ENCODE measurements around the gene YPEL1. TPM values are rescaled to one million over a fixed set of nuclear protein-coding genes. Genes with fewer than 3 reads are reported as not detected.
"Not testable (repeated sequence)": the region's sequence is repeated elsewhere in the genome, so short reads cannot be mapped to it uniquely, and the experiment has no call there.

YPEL1 gene
- total and polyA plus RNA-seq, 2 of the 8 experiments (the other 6 are each of a cell fraction or from before 2014, with no cell fraction given) = 6.0 to 6.7 TPM

DNA sequence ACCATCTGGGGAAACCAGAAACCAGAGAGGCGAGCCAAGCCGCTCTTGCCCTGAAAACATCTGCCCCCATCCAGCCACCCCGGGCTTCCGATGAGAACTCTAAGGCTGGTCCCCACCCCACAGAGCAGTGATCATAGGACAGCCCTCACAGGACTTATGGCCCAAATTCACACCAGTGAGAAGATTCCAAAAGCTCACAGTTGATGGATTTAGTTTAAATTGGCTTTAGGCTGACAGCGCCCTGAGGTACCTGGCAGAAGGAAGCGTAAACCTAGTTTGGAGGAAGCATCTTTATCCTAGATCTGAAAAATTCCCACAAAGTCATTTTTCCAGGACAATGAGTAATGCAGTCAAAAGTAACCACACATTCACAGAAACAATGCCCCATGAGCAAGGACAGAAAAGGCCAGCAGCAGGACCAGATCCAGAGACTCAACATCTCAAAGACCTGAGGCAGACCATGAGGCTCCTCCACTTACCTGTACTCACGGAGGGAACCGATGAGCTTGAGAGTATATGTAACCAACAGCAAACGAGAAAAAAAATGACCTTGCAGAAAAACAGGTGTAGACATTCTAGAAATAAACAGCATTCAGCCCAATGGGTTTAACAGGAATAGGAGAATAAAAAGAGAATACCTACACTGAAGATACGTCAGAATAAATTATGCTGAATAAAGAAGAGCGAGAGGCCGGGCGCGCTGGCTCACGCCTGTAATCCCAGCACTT is 19.0 kb downstream of the YPEL1 start:
- H3K9ac ChIP-seq (replicated peaks in 1 of 4; ENCODE audit: extremely low read depth in 1 of 4, low read depth in 3 of 4, low read length in 3 of 4); H4K91ac ChIP-seq (replicated peaks; ENCODE audit: insufficient read length, low read length); H3K4ac ChIP-seq (replicated peaks; ENCODE audit: insufficient read length, low read depth, low read length); H3K27me3 ChIP-seq (replicated peaks in 1 of 4; ENCODE audit: control insufficient read depth in 3 of 4, extremely low read depth in 1 of 4, insufficient read depth in 3 of 4, low read length in 3 of 4); H3K79me1 ChIP-seq (ENCODE audit: low read depth, low read length); H3K79me2 ChIP-seq (ENCODE audit: control insufficient read depth in 1 of 2, insufficient read depth in 2 of 2, low read length in 2 of 2); H3K4me2 ChIP-seq (ENCODE audit: insufficient read depth in 1 of 2, low read depth in 2 of 2, low read length in 2 of 2); H2BK5ac ChIP-seq (ENCODE audit: low read depth, low read length); H3K23ac ChIP-seq (ENCODE audit: insufficient read length); H4K20me1 ChIP-seq (replicated peaks in 1 of 2; ENCODE audit: control insufficient read depth in 1 of 2, insufficient read depth in 2 of 2, low read length in 2 of 2); H4K8ac ChIP-seq (ENCODE audit: extremely low read depth, insufficient read depth, low read length); H2AK5ac ChIP-seq (ENCODE audit: low read depth, low read length); H4K5ac ChIP-seq (ENCODE audit: insufficient read length, low read depth, low read length); H2BK15ac ChIP-seq (ENCODE audit: low read length); H3K18ac ChIP-seq (ENCODE audit: extremely low read depth, low read length); H2BK20ac ChIP-seq (ENCODE audit: low read length); H3K36me3 ChIP-seq (ENCODE audit: control insufficient read depth in 2 of 4, insufficient read depth in 4 of 4, low read length in 3 of 4); H2BK120ac ChIP-seq (replicated peaks; ENCODE audit: low read depth, low read length); H3K4me1 ChIP-seq (replicated peaks in 1 of 4; ENCODE audit: control insufficient read depth in 3 of 4, insufficient read depth in 4 of 4, low read length in 3 of 4); H3K9me3 ChIP-seq (ENCODE audit: insufficient read depth in 2 of 2, low read depth in 1 of 2, low read length in 1 of 2); H3K23me2 ChIP-seq (ENCODE audit: low read depth, low read length); H2AFZ ChIP-seq (ENCODE audit: low read length); H3K14ac ChIP-seq (ENCODE audit: insufficient read length); DNase-seq (ENCODE audit: low read depth in 1 of 2, low spot score in 2 of 2); H3K4me3 ChIP-seq (ENCODE audit: extremely low read depth in 1 of 4, insufficient read depth in 2 of 4, low read depth in 3 of 4, low read length in 4 of 4); H3K27ac ChIP-seq (ENCODE audit: low read depth, low read length); H3K56ac ChIP-seq (replicated peaks; ENCODE audit: insufficient read length, low read depth, low read length); H2BK12ac ChIP-seq (ENCODE audit: low read depth, low read length): not testable (repeated sequence)
- FAIRE-seq = peak; percentile 7
- ChIA-PET POLR2A (ENCODE audit: partially characterized antibody) (interaction anchor here (1.0 kb wide), 1 partner anchor 148 kb away, joined by 3 read pairs; no protein-coding TSS in a partner anchor), CTCF (ENCODE audit: partially characterized antibody) (interaction anchor here (7.0 kb wide), 1 partner anchor 12 kb away, joined by 45 read pairs; no protein-coding TSS in a partner anchor)
- 91% methylated on average over 8 of the region's 15 CpGs; no CpG with 5 or more reads in 1 of the 2 experiments for WGBS, 2 experiments (ENCODE audit: extremely low coverage in 1 of 2, insufficient coverage in 1 of 2, insufficient read length in 1 of 2, insufficient replicate concordance in 2 of 2, low coverage in 1 of 2, low lambda C conversion rate in 2 of 2, missing lambda C conversion rate in 1 of 2)

Measured in H1 (cell line).